Esophagus (tissue), 2 donors: ENCODE data around the gene APOBEC3F. TPM values are rescaled to one million over a fixed set of nuclear protein-coding genes. Genes with fewer than 3 reads are reported as not detected.
"Not testable (repeated sequence)": the region's sequence is repeated elsewhere in the genome, so short reads cannot be mapped to it uniquely, and the experiment has no call there.

Experiments
- H3K27ac ChIP-seq, 2 donors: one replicate each; pipeline ENCODE4 v1.5.1; 2013; ENCODE audit warnings: low read depth in 2 of 2, mild to moderate bottlenecking in 2 of 2, inconsistent platforms in 1 of 2, low read length in 1 of 2, moderate library complexity in 1 of 2
- H3K27me3 ChIP-seq, 2 donors: one replicate each; pipeline ENCODE4 v1.6.1; 2013; ENCODE audit warnings: low read length in 2 of 2, control low read depth in 1 of 2, mild to moderate bottlenecking in 1 of 2; ENCODE audit not compliant: insufficient read depth in 2 of 2, control insufficient read depth in 1 of 2
- H3K36me3 ChIP-seq, 2 donors: one replicate each; pipeline ENCODE4 v1.6.1; 2013; ENCODE audit warnings: low read length in 1 of 2; ENCODE audit not compliant: control insufficient read depth in 2 of 2, insufficient read depth in 2 of 2
- H3K4me1 ChIP-seq, 2 donors: one replicate each; pipeline ENCODE4 v1.6.1; 2013; ENCODE audit warnings: low read length in 1 of 2; ENCODE audit not compliant: control insufficient read depth in 2 of 2, insufficient read depth in 2 of 2
- H3K4me3 ChIP-seq, 2 donors: one replicate each; pipeline ENCODE4 v1.5.1; 2013; ENCODE audit warnings: low read length in 2 of 2, mild to moderate bottlenecking in 2 of 2, low read depth in 1 of 2, moderate library complexity in 1 of 2
- H3K9me3 ChIP-seq, 2 donors: one replicate each; pipeline ENCODE4 v1.6.1; 2013; ENCODE audit warnings: mild to moderate bottlenecking in 2 of 2, low read depth in 1 of 2, low read length in 1 of 2, moderate library complexity in 1 of 2; ENCODE audit not compliant: control insufficient read depth in 2 of 2, insufficient read depth in 1 of 2
- WGBS, 2 donors: extraction: QIAGEN DNeasy Blood & Tissue Kit; methylation state at CpG; one replicate each; pipeline ENCODE4 v1.1.7; 2013; 5-methylcytosine and 5-hydroxymethylcytosine counted together
- polyA plus RNA-seq, 2 donors: library from polyadenylated mRNA; stranded (reverse); fragments of 200-250 nt; gene quantifications; one replicate each; pipeline ENCODE4 v1.2.3, GENCODE V29; 2013
- donor health status: healthy with polysubstance abuse.
- donor health status: Bipolar disorder and iron deficiency.

Gene APOBEC3F
- polyA plus RNA-seq, 2 donors = 1.8 to 5.2 TPM

- no peak overlapping the region for H3K4me3 ChIP-seq
- no peaks in the 10 kb centered on the region for H3K27me3 ChIP-seq
- peaks cover 0 to 2% of the 10 kb centered on the region in 2 donors for H3K36me3 ChIP-seq
- WGBS, 2 donors = 91 to 92% methylated on average over 7 of the region's 7 CpGs
- no peak overlapping the region for H3K27ac ChIP-seq
- H3K9me3 ChIP-seq = no peaks in the 10 kb centered on the region
- H3K4me1 ChIP-seq = peaks cover 0 to 2% of the 10 kb centered on the region in 2 donors
These were observed 1.2 kb downstream of the APOBEC3F start for GRCh38 chr22:39041908-39042307.

GRCh38 chr22:39043063-39043462, 2.4 kb downstream of the APOBEC3F start:
- H3K36me3 ChIP-seq, H3K9me3 ChIP-seq, H3K27ac ChIP-seq, H3K27me3 ChIP-seq, H3K4me3 ChIP-seq, H3K4me1 ChIP-seq: not testable (repeated sequence)
- 94% methylated on average over 12 to 17 of the region's 18 CpGs for WGBS, 2 donors

GRCh38 chr22:39045136-39045535, 4.5 kb downstream of the APOBEC3F start:
- not testable (repeated sequence) for H3K9me3 ChIP-seq, H3K36me3 ChIP-seq, H3K27ac ChIP-seq, H3K4me3 ChIP-seq, H3K4me1 ChIP-seq, H3K27me3 ChIP-seq
- 81 to 82% methylated on average over 13 to 14 of the region's 14 CpGs for WGBS, 2 donors

GRCh38 chr22:39049486-39049885, 8.8 kb downstream of the APOBEC3F start:
- H3K27ac ChIP-seq, H3K4me1 ChIP-seq, H3K27me3 ChIP-seq, H3K9me3 ChIP-seq, H3K36me3 ChIP-seq, H3K4me3 ChIP-seq: not testable (repeated sequence)
- 74 to 79% methylated on average over 7 of the region's 7 CpGs for WGBS, 2 donors

GRCh38 chr22:39051844-39052495, 11.3 kb downstream of the APOBEC3F start:
- H3K4me3 ChIP-seq, H3K27ac ChIP-seq, H3K36me3 ChIP-seq, H3K27me3 ChIP-seq, H3K4me1 ChIP-seq, H3K9me3 ChIP-seq: not testable (repeated sequence)
- 72 to 76% methylated on average over 15 to 17 of the region's 18 CpGs for WGBS, 2 donors

GRCh38 chr22:39055658-39056057, 15.0 kb downstream of the APOBEC3F start:
- Histone ChIP-seq H3K36me3 (no peaks in the 10 kb centered on the region), H3K4me1 (no peaks in the 10 kb centered on the region), H3K27ac (no peak overlapping the region), H3K9me3 (peaks cover 0 to 5% of the 10 kb centered on the region in 2 donors), H3K27me3 (no peaks in the 10 kb centered on the region), H3K4me3 (no peak overlapping the region)
- WGBS, 2 donors = 92 to 95% methylated on average over 11 of the region's 11 CpGs

- not testable (repeated sequence) for H3K27ac ChIP-seq, H3K4me1 ChIP-seq, H3K9me3 ChIP-seq, H3K27me3 ChIP-seq, H3K4me3 ChIP-seq, H3K36me3 ChIP-seq
- WGBS, 2 donors = 69 to 71% methylated on average over 6 of the region's 6 CpGs
These were observed 20.6 kb downstream of the APOBEC3F start for GRCh38 chr22:39061290-39061689.

- not testable (repeated sequence) for H3K36me3 ChIP-seq, H3K4me3 ChIP-seq, H3K9me3 ChIP-seq, H3K27me3 ChIP-seq, H3K4me1 ChIP-seq, H3K27ac ChIP-seq
- WGBS, 2 donors = 85 to 88% methylated on average over 10 of the region's 10 CpGs
These were observed 21.3 kb downstream of the APOBEC3F start for GRCh38 chr22:39061951-39062350.

- not testable (repeated sequence) for H3K27ac ChIP-seq, H3K4me1 ChIP-seq, H3K27me3 ChIP-seq, H3K36me3 ChIP-seq, H3K4me3 ChIP-seq, H3K9me3 ChIP-seq
- WGBS, 2 donors = 87% methylated on average over 8 of the region's 8 CpGs
These were observed 23.2 kb downstream of the APOBEC3F start for GRCh38 chr22:39063904-39064303.

- 79 to 82% methylated on average over 9 of the region's 9 CpGs for WGBS, 2 donors
- not testable (repeated sequence) for H3K27ac ChIP-seq, H3K9me3 ChIP-seq, H3K36me3 ChIP-seq, H3K27me3 ChIP-seq, H3K4me3 ChIP-seq, H3K4me1 ChIP-seq
These were observed 26.0 kb downstream of the APOBEC3F start for GRCh38 chr22:39066442-39067276.
